ENCODE results near the gene CCDC159.

Gene CCDC159

DNA sequence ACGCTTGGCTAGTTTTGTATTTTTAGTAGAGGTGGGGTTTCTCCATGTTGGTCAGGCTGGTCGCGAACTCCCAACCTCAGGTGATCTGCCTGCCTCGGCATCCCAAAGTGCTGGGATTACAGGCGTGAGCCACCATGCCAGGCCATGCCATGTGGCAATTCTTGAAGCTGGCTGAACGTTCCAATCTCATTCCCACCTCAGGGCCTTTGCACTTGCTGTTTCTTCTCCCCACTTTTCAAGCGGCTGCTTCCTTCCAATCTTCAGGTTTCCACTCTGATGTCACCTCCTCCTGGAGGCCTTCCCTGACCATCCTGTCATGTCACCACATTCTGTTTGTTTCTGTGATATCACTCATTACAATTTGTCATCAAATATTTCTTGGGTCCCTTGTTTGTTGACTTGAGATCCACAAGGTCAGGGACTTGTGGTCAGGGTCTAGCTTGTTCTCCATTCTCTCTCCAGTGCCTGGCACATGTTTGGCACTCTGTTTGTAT is 33.6 kb downstream of the CCDC159 start:
- TF ChIP-seq, protein P1, sequence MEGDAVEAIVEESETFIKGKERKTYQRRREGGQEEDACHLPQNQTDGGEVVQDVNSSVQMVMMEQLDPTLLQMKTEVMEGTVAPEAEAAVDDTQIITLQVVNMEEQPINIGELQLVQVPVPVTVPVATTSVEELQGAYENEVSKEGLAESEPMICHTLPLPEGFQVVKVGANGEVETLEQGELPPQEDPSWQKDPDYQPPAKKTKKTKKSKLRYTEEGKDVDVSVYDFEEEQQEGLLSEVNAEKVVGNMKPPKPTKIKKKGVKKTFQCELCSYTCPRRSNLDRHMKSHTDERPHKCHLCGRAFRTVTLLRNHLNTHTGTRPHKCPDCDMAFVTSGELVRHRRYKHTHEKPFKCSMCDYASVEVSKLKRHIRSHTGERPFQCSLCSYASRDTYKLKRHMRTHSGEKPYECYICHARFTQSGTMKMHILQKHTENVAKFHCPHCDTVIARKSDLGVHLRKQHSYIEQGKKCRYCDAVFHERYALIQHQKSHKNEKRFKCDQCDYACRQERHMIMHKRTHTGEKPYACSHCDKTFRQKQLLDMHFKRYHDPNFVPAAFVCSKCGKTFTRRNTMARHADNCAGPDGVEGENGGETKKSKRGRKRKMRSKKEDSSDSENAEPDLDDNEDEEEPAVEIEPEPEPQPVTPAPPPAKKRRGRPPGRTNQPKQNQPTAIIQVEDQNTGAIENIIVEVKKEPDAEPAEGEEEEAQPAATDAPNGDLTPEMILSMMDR (IDR thresholded peaks at IDR 0.05; ENCODE audit: low read depth, low read length) = no peak
- no peak for DNase-seq (ENCODE audit: extremely low read depth, low read depth)

DNA sequence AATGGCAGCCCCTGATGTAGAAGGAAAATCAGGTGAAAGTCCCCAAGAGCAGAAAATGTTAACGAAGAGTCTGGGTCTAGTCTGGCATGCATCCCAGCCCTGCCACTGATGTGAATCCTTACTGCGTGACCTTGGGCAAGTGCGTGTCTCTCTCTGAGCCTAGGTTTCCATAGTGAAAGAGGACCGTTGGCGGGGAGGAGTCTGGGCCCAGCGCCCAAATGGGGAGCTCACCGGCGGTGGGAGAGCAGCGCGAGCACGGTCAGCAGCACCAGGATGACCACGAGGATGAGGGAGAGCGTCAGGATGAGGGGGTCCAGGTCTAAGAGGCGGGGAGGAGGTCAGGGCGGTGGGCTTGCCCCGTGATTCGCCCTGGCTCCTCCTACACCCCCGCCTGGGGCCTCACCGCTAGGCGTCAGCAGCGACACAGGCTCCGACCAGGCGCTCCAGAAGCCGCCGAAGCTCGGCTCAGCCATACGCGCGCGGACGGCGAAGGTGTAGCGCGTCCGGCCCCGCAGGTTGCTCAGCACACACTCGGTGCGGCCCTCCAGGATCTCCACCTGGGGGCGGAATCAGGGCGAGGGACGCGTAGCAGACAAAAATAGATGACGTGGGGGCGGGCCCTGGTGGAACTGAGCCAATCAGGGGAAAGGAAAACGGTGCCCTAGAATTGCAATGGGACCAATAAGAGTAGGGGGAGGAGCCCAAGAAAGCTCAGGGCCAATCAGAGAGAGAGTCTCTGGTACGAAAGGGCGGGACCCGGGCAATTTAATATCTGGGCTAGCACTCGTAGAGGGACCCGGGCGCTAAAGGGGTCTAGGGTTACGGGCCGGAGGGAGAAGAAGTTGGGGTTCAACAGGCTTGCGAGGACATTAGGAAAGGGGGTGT is 34.6 kb downstream of the CCDC159 start:
- TF ChIP-seq, protein P1 (IDR thresholded peaks at IDR 0.05; ENCODE audit: low read depth, low read length) = peak; percentile 76
- peak; percentile 84 for DNase-seq (ENCODE audit: extremely low read depth, low read depth)

DNA sequence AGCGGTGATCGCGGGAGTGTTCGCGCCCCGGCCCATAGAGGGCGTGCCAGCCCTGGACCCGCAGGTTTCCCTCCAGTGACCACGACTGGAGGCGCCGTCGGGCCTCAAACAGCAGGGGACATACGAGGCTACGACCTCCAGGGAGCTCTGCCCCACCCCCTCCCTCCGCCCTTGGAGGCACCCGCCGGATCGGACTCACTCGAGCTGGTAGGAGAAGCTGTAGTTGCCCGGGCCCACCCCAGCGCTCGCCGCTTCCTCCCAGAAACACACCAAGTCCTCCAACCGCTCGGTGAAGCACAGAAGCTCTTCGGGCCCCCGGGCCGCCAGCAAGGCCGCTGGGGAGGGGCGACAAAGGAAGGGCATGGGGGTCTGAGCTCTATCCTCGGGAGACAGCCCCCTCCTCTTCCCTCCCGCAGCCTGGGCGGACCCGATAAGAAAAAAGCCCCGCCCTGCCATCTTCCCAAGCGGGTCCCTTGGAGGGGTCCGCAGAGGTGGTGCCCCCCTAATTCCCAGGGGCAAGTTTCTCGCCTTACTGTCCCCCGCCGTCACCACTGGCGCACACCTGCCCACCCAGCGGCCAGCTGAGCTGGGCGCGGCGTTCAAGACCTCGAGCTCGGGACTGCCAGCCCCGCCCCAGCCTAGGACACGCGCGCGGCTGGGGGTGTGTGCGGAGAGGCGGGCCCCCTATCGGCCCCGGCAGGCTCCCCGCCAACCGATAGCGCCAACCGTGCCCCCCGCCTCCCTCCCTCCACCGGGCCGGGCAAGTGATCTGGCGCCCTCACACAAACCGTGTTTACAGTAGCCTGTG is 36.8 kb downstream of the CCDC159 start:
- no peak for DNase-seq (ENCODE audit: extremely low read depth, low read depth)
- TF ChIP-seq, protein P1 (IDR thresholded peaks at IDR 0.05; ENCODE audit: low read depth, low read length) = peak; percentile 67

- no peak for DNase-seq (ENCODE audit: extremely low read depth, low read depth)
- TF ChIP-seq, protein P1 (IDR thresholded peaks at IDR 0.05; ENCODE audit: low read depth, low read length) = no peak
Observed at GRCh38 chr19:11383706-11384048, 37.4 kb downstream of the CCDC159 start.

GRCh38 chr19:11384778-11385129 is 38.4 kb downstream of the CCDC159 start:
- no peak for DNase-seq (ENCODE audit: extremely low read depth, low read depth)
- TF ChIP-seq, protein P1 (IDR thresholded peaks at IDR 0.05; ENCODE audit: low read depth, low read length) = no peak

- DNase-seq (ENCODE audit: extremely low read depth, low read depth) = no peak
- TF ChIP-seq, protein P1 (IDR thresholded peaks at IDR 0.05; ENCODE audit: low read depth, low read length) = no peak
Observed at GRCh38 chr19:11387162-11388034, 41.1 kb downstream of the CCDC159 start.

All from AG09319 (cell line).